ELF-1 (cell line): ENCODE measurements around the gene GMCL2.
"Not testable (repeated sequence)": the region's sequence is repeated elsewhere in the genome, so short reads cannot be mapped to it uniquely, and the experiment has no call there.

Experiments
- DNase-seq: peaks from one replicate; pipeline ENCODE4 v3.0.0-alpha.2; 2016; ENCODE audit warnings: low read depth, low spot score

The GMCL2 gene

GRCh38 chr5:178187014-178187413 lies at the start of gene GMCL2:
GMCL2 (minus strand) TSS chr5:178187371; CDS start chr5:178187299, 72 bp downstream.
- no peak for DNase-seq

- no peak for DNase-seq
These were observed 49.5 kb upstream of the GMCL2 start for GRCh38 chr5:178236679-178237078.

- DNase-seq: no peak
These were observed 49.0 kb upstream of the GMCL2 start for GRCh38 chr5:178236126-178236525.

- DNase-seq: no peak
These were observed 48.4 kb upstream of the GMCL2 start for GRCh38 chr5:178235588-178235974.

- peak; percentile 89 for DNase-seq
These were observed 47.8 kb upstream of the GMCL2 start for GRCh38 chr5:178234750-178235587.

- no peak for DNase-seq
These were observed 47.1 kb upstream of the GMCL2 start for GRCh38 chr5:178234121-178234749.

GRCh38 chr5:178232920-178233429 lies 45.8 kb upstream of the GMCL2 start:
- no peak for DNase-seq

GRCh38 chr5:178232124-178232919 lies 45.2 kb upstream of the GMCL2 start, which contains the start of gene PHYKPL:
PHYKPL (minus strand) TSS chr5:178232802; CDS start chr5:178232550, 252 bp downstream.
- peak; percentile 74 for DNase-seq

- no peak for DNase-seq
These were observed 44.5 kb upstream of the GMCL2 start for GRCh38 chr5:178231539-178232123.

- DNase-seq: no peak
These were observed 43.8 kb upstream of the GMCL2 start for GRCh38 chr5:178230879-178231538.

GRCh38 chr5:178229861-178230260 lies 42.7 kb upstream of the GMCL2 start:
- DNase-seq: no peak

- DNase-seq: not testable (repeated sequence)
These were observed 41.9 kb upstream of the GMCL2 start for GRCh38 chr5:178229111-178229510.

GRCh38 chr5:178228609-178229008 lies 41.4 kb upstream of the GMCL2 start:
- DNase-seq: no peak

- no peak for DNase-seq
These were observed 40.8 kb upstream of the GMCL2 start for GRCh38 chr5:178227929-178228328.

- no peak for DNase-seq
These were observed 40.0 kb upstream of the GMCL2 start for GRCh38 chr5:178227138-178227659.

- DNase-seq: no peak
These were observed 38.0 kb upstream of the GMCL2 start for GRCh38 chr5:178225174-178225573.

- DNase-seq: no peak
These were observed 37.2 kb upstream of the GMCL2 start for GRCh38 chr5:178224403-178224802.

GRCh38 chr5:178223828-178224335 lies 36.7 kb upstream of the GMCL2 start:
- DNase-seq: peak; percentile 92

- no peak for DNase-seq
These were observed 36.1 kb upstream of the GMCL2 start for GRCh38 chr5:178223196-178223773.

GRCh38 chr5:178222292-178222691 lies 35.1 kb upstream of the GMCL2 start:
- no peak for DNase-seq
